ENCODE measurements around the gene NQO2.

- TF ChIP-seq SUZ12 (IDR thresholded peaks at IDR 0.05; ENCODE audit: extremely low read depth, insufficient read depth, insufficient read length) (no peak), YY1 (IDR thresholded peaks at IDR 0.05; ENCODE audit: insufficient read depth, insufficient read length) (no peak)
Measured at GRCh38 chr6:3005874-3006273, 6.2 kb downstream of the NQO2 start.

Measured in NT2/D1 (cell line).